GM12873 (cell line): ENCODE data around the gene CSRNP3.

ENCODE experiments used
- TF ChIP-seq, protein P1 (sequence below): IDR thresholded peaks from 2 replicates; pipeline ENCODE4 v1.5.1; 2012; ENCODE audit warnings: low read depth, mild to moderate bottlenecking, moderate library complexity, low read length, control low read depth; ENCODE audit not compliant: insufficient read depth; ENCODE audit errors: missing control alignments

The CSRNP3 gene

DNA sequence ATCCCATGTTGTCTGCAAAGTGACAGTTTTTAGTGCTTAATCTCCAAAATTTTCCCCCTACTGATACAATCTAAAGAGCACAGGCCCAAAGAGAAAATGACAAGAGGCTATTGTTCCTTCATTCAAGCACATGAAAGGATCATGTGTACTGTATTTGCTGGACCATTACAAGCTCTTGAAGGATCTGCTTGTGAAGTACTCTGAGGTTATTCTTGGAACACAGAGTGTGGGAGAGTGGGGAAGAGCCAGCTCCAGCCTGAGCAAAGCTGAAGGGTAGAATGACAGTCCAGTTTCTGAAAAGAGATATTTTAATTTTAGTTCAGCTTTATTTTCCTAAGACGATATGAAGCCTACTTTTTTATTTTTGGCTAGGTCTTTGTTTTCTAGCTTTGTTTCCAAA is 212.3 kb downstream of the CSRNP3 start:
- TF ChIP-seq, protein P1, sequence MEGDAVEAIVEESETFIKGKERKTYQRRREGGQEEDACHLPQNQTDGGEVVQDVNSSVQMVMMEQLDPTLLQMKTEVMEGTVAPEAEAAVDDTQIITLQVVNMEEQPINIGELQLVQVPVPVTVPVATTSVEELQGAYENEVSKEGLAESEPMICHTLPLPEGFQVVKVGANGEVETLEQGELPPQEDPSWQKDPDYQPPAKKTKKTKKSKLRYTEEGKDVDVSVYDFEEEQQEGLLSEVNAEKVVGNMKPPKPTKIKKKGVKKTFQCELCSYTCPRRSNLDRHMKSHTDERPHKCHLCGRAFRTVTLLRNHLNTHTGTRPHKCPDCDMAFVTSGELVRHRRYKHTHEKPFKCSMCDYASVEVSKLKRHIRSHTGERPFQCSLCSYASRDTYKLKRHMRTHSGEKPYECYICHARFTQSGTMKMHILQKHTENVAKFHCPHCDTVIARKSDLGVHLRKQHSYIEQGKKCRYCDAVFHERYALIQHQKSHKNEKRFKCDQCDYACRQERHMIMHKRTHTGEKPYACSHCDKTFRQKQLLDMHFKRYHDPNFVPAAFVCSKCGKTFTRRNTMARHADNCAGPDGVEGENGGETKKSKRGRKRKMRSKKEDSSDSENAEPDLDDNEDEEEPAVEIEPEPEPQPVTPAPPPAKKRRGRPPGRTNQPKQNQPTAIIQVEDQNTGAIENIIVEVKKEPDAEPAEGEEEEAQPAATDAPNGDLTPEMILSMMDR = no peak

GRCh38 chr2:165682546-165682945 is 213.0 kb downstream of the CSRNP3 start:
- TF ChIP-seq, protein P1 = no peak

GRCh38 chr2:165686800-165687199 is 217.3 kb downstream of the CSRNP3 start:
- TF ChIP-seq, protein P1 = no peak

GRCh38 chr2:165687426-165688002 is 218.0 kb downstream of the CSRNP3 start:
- TF ChIP-seq, protein P1 = no peak

DNA sequence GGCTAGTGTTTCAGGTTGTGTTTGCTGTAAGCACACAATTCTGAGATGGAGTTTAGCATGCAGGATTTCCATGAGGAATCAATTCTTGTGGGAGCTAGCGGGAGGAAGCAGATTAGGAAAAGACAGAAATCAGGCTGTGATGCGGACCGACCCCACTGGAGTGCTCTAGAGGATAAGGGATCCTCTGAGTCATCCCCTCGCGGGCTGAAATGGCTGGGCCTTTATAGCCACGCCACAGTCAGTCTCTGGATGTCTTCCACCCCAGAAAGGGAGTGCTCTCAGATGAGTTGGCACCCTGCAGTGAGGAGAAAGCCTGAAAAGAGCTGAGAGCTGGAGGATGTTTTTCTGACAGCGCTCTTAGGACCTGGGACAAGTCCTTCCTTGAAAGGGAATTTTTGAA is 222.1 kb downstream of the CSRNP3 start:
- TF ChIP-seq, protein P1 = no peak

DNA sequence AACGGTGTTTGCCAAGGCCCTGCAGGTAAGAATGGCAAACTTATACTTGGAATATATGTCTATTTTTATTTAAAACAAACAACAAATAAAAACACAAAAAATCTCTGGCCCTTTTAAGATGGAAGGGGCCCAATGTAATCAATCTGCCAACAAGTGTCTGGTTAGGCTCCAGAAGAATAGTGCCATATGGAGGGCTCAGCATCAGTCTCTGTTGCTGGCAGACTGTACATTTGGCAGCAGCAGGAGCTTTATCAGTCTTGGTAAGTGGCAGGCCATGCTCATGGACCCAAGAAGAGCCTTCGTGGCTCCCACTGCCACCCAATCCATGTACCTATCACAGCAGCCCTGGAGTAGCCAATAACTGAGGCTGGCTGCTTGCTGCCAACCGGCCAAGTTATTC is 223.4 kb downstream of the CSRNP3 start:
- TF ChIP-seq, protein P1 = no peak

GRCh38 chr2:165693838-165694237 is 224.3 kb downstream of the CSRNP3 start:
- TF ChIP-seq, protein P1 = no peak
